Pulmonary artery endothelial cell (primary cell): ENCODE results near the gene DRD1. TPM values are rescaled to one million over a fixed set of nuclear protein-coding genes. Genes with fewer than 3 reads are reported as not detected.
"Not testable (repeated sequence)": the region's sequence is repeated elsewhere in the genome, so short reads cannot be mapped to it uniquely, and the experiment has no call there.

Experiments used
- DNase-seq: peaks from one replicate; pipeline ENCODE4 v3.0.0-alpha.2; 2011; ENCODE audit warnings: low read depth, low spot score
- total RNA-seq: library from RNA; depleted of rRNA; stranded (reverse); fragments of >200 nt; gene quantifications from 2 replicates; pipeline ENCODE4 v1.2.3, GENCODE V29; 2014

Gene DRD1
- total RNA-seq, 1 donor from 2014 or later: not detected

DNA sequence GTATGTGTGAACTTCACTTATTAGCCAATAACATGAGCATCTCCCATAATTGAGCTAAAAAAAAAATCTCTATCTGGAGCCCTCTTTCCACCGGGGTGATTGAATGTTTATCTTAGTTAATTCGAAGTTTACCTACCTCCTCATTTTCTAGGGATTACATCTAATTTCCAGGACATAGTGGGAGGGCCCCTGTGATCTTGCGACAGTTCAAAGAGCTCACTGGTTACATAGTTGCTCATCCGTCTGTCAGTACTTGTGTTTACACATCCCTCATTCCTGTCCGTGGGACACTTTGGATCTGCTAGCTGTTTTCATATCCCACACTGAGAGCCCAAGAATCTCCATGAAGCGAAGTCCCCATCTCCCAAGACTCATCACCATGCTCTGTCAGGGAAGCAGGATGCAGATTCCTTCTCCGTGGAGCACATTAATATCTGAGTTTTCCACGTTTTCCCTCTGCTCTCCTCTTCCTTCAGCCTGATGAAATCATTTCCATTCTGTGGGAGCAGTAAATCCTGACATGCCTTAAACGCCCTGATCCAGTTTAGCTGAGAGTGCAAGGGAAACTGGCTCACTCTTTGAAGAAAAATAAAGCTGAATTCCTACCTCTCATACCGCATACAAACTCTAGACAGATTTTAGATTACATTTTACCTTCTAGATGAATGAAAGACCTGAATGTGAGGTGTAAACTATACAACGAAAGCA is 24.2 kb upstream of the DRD1 start:
- no peak for DNase-seq

GRCh38 chr5:175466700-175467318 is 22.8 kb upstream of the DRD1 start:
- no peak for DNase-seq

DNA sequence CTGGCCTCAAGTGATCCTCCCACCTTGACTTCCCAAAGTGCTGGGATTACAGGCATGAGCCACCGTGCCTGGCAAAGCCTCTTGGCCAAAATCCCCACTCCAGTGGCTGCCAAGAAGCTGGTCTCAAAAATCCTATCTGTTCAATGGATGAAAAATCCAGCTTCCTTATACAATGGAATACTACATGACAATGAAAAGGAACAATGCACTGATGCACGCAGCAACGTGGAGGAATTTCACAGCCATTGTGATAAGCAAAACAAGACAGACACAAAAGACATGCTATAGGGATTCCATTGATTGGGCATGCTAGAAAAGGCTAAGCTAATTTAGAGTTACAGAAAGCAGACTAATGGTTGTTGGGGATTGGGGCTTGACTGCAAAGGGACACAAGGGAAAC is 21.3 kb upstream of the DRD1 start:
- DNase-seq: no peak

DNA sequence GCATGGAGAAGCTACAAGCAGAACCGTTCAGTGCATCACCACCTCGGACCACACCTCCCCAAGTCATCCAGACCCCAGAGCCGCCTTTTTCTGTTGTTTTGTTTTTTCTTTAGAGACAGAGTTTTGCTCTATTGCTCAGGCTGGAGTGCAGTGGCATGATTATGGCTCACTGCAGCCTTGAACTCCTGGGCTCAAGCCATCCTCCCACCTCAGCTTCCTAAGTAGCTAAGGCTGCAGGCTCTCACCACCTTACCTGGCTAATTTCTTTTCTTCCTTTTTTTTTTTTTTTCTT is 20.9 kb upstream of the DRD1 start:
- DNase-seq: no peak

- DNase-seq: no peak
Measured at GRCh38 chr5:175464074-175464941, 20.3 kb upstream of the DRD1 start.

DNA sequence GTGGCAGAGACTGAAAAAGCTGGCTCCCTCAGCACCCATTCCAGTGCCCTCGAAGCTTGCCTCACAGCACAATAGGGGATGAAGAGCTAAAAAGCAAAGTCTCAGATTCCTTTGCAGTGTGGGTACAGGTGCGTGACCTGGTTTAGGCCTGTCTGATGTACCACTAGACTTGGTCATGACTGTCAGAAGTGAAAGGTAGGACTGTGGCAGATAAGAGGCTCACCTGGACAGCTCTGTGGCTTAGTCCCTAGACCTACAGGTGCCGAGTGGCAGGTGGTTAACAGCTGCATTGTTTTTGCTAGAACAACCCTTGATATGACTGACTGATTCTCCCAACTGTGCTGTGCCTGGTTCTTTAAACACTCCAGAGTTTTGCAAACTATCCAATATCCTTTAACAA is 19.7 kb upstream of the DRD1 start:
- DNase-seq: no peak

- DNase-seq: no peak
Measured at GRCh38 chr5:175461370-175461769, 17.4 kb upstream of the DRD1 start.

DNA sequence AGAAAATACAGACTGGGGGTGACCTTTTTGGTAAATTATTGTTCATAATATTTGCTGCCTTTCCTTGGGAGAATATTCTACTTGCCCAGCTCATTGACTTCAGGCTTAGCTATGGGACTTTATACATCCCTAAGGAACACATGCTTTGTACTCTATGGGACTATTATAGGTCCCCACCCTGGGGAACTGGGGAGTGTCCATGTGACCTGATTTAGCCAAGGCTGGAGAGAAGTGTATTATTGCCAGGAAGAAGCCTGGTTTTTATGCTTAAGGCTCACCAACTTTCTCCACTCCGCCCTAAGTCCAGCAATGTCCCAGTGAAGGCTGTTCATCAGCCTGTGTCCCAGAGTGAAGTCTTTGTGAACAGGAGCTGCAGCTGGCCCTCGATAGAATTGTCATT is 16.6 kb upstream of the DRD1 start:
- DNase-seq: no peak

DNA sequence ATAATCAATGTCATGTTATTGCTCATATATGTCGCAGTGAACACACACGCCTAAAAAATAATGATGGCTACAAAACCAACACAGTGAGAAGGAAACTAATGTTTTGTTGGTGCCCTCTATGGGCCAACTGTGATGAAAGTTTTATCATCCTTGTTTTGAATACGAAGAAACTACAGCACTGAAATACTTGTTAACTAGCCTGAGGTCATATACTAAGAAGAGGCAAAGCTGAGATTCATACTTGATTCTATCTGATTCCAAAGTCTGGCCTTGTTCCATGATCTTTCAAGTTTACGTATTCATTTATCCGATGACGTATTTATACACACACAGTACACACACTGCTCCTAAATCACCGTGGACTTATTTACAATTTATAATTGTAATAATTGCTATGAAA is 16.1 kb upstream of the DRD1 start:
- DNase-seq: no peak

DNA sequence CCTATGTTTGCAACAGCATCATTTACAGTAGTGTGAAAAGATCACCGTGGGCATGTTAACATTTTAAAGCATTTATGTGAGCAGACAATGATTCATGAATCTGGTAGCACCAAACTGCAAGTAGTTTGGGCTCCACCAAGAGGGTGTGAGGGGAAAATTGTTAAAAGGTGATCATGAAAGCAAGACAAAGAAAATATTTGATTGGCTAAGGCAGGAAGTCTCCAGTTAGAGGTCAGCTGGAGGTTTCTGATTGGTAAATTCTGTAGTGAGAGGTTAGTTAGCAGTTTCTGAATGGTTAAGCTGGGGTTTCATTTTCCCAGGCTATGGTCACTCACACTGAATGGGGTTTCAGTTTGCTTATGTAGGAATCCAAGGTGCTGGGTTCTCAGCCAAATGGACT is 13.5 kb upstream of the DRD1 start:
- DNase-seq: no peak

DNA sequence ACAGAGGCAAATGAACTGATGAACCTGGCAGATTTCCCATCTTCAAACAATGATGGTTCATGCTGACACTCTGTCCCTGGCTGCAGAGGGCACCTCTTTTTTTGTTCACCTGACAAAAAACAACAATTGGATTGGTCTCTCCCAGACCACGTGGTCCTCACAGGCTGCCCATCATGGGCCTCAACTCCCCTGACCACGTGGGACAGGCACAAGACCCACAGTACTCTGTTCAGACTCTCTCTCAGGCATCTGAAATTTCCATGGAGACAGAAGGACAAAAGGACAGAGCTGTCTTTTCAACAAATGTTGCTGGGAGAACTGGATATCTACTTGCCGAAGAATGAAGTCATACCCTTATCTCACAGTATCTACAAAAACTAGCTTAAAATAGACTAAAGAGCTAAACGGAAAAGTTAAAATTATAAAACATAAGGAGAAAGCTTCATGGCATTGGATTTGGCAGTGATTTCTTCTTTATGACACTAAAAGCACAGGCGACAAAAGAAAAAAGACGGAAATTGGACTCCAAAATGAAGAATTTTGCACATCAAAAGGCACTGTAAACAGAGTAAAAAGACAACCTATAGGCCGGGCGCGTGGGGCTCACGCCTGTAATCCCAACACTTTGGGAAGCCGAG is 12.2 kb upstream of the DRD1 start:
- DNase-seq: no peak

GRCh38 chr5:175454338-175454737 is 10.4 kb upstream of the DRD1 start:
- DNase-seq: not testable (repeated sequence)

DNA sequence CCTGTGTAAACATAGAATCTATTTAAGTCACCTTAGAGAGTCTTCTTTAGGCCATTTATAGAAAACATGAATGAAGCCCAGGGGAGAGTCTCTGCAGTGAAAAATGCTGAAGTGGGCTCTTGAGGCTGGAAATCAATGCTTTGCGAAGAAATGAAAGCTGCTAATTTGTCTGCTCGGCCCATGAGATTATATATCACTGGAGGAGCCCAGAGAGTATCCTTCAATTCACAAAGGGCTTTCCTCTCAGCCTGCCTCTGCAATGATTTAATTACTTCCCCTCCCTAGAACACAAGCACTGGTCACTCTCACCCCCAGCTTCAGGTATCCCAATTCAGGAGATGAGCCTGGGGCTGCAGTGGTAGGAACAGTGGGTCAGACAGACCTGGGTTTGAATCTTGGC is 8.2 kb upstream of the DRD1 start:
- DNase-seq: no peak

- DNase-seq: no peak
Measured at GRCh38 chr5:175448276-175448675, 4.3 kb upstream of the DRD1 start.

DNA sequence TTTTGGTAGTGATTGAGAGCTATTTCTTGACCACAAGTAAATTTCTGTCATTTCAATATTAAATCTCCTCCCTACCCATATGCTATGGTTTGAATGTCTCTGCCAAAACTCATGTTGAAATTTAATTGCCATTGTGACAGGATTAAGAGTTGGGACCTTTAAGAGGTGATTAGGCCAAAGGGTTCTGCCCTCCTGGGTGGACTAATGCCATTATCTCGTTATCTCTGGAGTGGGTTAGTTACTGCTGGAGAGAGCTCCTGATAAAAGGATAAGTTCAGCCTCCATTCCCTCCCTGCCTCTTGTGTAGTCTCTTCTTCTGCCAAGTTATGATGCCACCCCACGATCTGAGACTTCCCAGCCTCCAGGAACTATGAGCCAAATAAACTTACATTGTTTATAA is 3.6 kb upstream of the DRD1 start:
- DNase-seq: no peak

DNA sequence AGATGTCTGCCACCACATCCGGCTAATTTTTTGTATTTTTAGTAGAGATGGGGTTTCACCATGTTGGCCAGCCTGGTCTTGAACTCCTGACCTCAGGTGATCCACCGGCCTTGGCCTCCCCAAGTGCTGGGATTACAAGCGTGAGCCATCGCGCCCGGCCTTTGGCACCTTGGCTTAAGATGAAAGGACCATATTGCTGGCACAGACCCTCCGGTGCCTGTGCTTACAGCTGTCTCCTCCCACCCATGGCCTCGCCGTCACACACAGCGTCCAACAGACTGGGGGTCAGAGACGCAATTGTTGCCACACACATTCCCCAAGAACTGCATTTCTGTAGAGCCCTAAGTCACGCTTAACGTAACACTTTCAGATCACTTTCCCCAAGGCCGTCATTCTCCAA is 2.4 kb upstream of the DRD1 start:
- not testable (repeated sequence) for DNase-seq

DNA sequence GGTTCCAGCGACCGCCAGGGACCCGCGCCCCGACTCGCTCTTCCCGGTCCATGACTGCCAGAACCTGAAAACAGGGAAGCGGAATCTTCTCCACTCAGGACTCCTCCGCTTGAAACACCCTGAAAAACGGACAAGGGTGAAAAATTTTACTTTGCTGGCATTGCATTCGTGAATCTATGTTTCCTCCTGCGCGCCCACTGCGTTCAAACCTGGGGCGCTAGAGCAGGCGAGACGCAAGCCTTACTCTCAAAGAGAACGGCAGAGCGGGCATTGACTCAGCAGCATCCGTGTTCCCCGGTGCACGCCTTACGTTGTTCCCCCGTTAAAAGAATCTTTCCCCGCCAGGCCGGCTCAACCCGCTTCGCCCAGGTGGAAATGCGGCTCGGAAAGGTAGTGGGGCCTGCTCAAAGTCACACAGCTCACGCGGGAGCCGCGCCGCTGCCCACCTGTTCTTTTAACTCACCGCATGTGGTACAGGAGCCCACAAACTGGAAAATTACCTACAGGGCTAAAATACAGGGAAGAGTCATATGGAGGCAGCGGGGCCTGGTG is 999 bp upstream of the DRD1 start:
- no peak for DNase-seq

DNA sequence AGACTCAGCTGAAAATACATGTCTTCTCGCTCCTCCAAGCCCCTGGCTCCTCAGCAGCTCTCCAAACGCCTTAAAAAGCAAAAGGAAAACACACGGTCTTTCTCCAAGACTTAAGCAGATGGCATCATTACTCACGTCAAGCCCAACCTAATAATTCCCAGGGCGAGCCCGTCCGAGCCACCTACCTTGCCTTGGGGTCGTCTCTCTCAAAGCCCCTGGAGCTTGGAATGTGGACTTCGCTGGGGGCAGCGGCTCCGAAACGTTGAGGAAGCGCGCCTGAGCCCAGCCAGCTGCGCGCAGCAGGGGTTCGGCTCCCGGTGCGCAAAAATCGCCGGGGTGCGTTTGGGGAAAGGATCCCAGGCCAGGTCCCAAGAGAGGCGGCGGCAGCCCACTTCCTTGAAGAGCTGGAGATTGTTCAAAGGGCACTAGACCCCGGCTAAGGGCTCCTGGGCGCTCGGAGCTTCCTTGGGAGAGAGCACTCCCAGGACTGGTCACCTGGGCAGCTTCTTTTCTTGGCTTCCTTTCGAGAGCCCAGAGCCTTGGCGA is 395 bp downstream of the DRD1 start:
- DNase-seq: no peak

GRCh38 chr5:175438234-175438857 is 5.6 kb downstream of the DRD1 start:
- no peak for DNase-seq

DNA sequence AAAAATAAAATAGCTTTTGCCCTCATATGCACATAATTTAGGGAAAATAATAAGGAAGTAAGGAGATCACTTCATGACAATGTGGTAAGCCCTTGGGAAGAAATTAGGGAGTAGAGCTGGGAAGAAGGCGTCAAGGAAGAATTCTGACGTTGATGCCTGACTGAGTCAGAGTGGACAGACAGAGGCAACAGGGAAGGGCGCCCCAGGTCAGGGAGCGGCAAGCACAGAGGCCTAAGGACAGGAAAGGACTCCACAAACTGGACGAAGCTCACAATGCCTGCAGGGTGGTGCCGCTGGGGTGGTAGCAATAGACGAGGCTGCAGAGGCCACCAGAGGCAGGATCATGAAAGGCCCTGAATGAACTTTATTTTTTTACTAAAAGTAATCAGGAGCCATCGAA is 7.6 kb downstream of the DRD1 start:
- DNase-seq: no peak

DNA sequence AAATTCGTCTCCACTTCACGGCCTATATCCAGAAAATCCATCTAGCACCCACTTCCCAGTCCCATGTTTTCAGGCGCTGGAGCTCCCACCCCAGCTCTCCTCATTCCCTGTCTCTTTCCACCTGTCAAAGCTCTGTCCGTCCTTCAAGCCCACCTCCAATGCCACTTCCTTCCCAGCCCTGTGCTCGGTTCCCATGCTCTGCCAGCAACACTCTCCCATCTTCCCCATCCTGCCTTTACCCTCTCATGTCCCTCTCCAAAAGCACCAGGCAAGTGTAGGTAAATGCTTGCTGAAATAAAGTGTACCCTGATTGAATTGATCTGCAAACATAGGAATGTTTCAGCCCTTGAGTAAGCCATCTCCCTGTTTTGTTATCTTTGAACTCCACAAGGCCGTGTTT is 9.2 kb downstream of the DRD1 start:
- DNase-seq: no peak
